C4-2B (cell line): ENCODE results near the gene EVA1A.

ENCODE experiments used
- H3K27ac ChIP-seq: fragments of 450-650 bp; 2 replicates; pipeline ENCODE4 v1.5.1; 2017
- CTCF ChIP-seq: fragments of 450-650 bp; conservative IDR thresholded peaks from 2 replicates; pipeline ENCODE4 v1.5.1; 2017; ENCODE audit warnings: mild to moderate bottlenecking
- ZFX ChIP-seq: fragments of 450-650 bp; IDR thresholded peaks from 2 replicates; pipeline ENCODE4 v1.6.1; 2017

The EVA1A gene

GRCh38 chr2:75569546-75569945, 8.8 kb upstream of the EVA1A start:
- H3K27ac ChIP-seq = no peak overlapping the region

GRCh38 chr2:75568174-75568573, 7.4 kb upstream of the EVA1A start:
- TF ChIP-seq CTCF (no peak), ZFX (no peak)
- H3K27ac ChIP-seq = no peak overlapping the region

More at GRCh38 chr2:75569546-75569945, 8.8 kb upstream of the EVA1A start:
- TF ChIP-seq ZFX (no peak), CTCF (no peak)

- no peak overlapping the region for H3K27ac ChIP-seq
- no peak for TF ChIP-seq CTCF
Observed at GRCh38 chr2:75565472-75566462, 5.0 kb upstream of the EVA1A start.

GRCh38 chr2:75564713-75565359, 4.1 kb upstream of the EVA1A start:
- TF ChIP-seq ZFX (no peak), CTCF (no peak)
- H3K27ac ChIP-seq = no peak overlapping the region

GRCh38 chr2:75564026-75564688, 3.4 kb upstream of the EVA1A start:
- no peak for TF ChIP-seq CTCF
- no peak for TF ChIP-seq ZFX
- no peak overlapping the region for H3K27ac ChIP-seq

- no peak overlapping the region for H3K27ac ChIP-seq
- TF ChIP-seq CTCF = no peak
- no peak for TF ChIP-seq ZFX
Observed at GRCh38 chr2:75563591-75563990, 2.9 kb upstream of the EVA1A start.

GRCh38 chr2:75562513-75562864, 1.8 kb upstream of the EVA1A start:
- TF ChIP-seq CTCF (no peak), ZFX (no peak)
- no peak overlapping the region for H3K27ac ChIP-seq
